Brain microvascular endothelial cell (primary cell): Measurements from ENCODE around the gene PARL.

Source experiments
- DNase-seq: peaks from one replicate; pipeline ENCODE4 v3.0.0-alpha.2; 2020
- H3K27ac ChIP-seq: fragments of 250-450 bp; sonication (Bioruptor Pico); 2 replicates; pipeline ENCODE4 v1.5.1; 2020; ENCODE audit warnings: mild to moderate bottlenecking, moderate library complexity
- H3K27me3 ChIP-seq: fragments of 250-450 bp; sonication (Bioruptor Pico); replicated peaks from 2 replicates; pipeline ENCODE4 v1.5.1; 2020; ENCODE audit warnings: mild to moderate bottlenecking
- H3K36me3 ChIP-seq: fragments of 250-450 bp; sonication (Bioruptor Pico); replicated peaks from 2 replicates; pipeline ENCODE4 v1.5.1; 2020; ENCODE audit warnings: mild to moderate bottlenecking
- H3K4me3 ChIP-seq: 2 replicates; pipeline ENCODE4 v1.5.1; 2011; ENCODE audit warnings: low read depth, mild to moderate bottlenecking, control low read depth, low read length, moderate library complexity
- in situ Hi-C: cut with HindIII; loops from 2 replicates; pipeline ENCODE4 v1.10.0; 2017; ENCODE audit warnings: low sequenced_read_pairs, low pct_ligation_motif_present
- TF ChIP-seq, protein P1 (sequence below): IDR thresholded peaks from 2 replicates; pipeline ENCODE4 v1.5.1; 2011; ENCODE audit warnings: low read depth, mild to moderate bottlenecking, moderate library complexity, low read length, control low read depth, inconsistent platforms; ENCODE audit errors: missing control alignments

Gene PARL

DNA sequence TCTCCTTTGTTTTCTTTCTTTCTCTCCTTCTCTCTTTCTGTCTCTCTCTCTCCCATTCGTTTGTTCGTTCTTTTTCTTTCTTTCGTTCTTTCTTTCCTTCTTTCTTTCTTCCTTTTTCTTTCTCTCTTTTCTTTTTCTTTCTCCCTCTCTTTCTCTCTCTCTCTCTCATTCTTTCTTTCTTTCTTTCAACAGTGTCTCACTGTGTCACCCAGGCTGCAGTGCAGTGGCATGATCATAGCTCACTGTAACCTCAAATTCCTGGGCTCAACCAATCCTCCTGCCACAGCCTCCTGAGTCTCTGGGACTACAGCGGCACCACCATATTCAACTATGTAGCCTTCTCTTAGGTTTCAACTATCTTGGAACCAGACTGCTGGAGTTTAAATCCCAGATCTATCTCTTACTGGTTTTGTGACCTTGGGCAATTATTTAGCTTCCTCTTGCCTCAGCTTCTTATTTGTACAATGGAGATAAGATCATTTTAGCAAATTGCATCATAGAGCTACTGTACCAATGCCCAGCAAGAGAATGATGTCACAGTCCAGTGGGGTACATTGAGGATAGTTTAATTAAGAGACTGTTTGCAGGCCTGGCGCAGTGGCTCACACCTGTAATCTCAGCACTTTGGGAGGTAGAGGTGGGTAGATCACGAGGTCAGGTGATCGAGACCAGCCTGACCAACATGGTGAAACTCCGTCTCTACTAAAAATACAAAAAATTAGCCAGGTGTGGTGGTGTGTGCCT lies 27.3 kb upstream of the PARL start:
- DNase-seq = no peak
- TF ChIP-seq, protein P1, sequence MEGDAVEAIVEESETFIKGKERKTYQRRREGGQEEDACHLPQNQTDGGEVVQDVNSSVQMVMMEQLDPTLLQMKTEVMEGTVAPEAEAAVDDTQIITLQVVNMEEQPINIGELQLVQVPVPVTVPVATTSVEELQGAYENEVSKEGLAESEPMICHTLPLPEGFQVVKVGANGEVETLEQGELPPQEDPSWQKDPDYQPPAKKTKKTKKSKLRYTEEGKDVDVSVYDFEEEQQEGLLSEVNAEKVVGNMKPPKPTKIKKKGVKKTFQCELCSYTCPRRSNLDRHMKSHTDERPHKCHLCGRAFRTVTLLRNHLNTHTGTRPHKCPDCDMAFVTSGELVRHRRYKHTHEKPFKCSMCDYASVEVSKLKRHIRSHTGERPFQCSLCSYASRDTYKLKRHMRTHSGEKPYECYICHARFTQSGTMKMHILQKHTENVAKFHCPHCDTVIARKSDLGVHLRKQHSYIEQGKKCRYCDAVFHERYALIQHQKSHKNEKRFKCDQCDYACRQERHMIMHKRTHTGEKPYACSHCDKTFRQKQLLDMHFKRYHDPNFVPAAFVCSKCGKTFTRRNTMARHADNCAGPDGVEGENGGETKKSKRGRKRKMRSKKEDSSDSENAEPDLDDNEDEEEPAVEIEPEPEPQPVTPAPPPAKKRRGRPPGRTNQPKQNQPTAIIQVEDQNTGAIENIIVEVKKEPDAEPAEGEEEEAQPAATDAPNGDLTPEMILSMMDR = no peak
- Histone ChIP-seq H3K27me3 (no peaks in the 10 kb centered on the region), H3K36me3 (no peaks in the 10 kb centered on the region), H3K4me3 (no peak overlapping the region), H3K27ac (no peak overlapping the region)
- in situ Hi-C loops = no loop called here

DNA sequence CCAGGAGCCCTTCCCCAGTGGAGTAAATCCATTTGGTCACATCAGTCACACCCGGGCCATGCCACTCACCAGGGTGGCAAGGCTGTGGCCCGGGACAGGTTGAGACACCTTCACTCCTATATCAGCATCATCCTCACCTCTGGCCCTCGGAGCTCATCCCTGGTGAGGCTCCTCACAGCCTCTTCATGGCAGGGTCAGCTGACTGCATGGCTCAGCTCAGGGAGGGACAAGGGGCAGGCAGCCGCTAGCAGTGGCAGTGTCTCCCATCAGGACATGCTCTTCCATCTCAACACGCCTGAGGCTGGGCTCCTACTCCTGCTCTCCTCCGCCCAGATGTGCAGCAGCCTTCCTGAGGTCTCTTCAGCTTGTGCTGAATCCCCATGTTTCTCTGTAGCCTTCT lies 26.4 kb upstream of the PARL start:
- no peak for DNase-seq
- in situ Hi-C loops = no loop called here
- no peaks in the 10 kb centered on the region for H3K27me3 ChIP-seq
- H3K36me3 ChIP-seq = no peaks in the 10 kb centered on the region
- H3K27ac ChIP-seq = no peak overlapping the region
- no peak overlapping the region for H3K4me3 ChIP-seq
- TF ChIP-seq, protein P1 = no peak

DNA sequence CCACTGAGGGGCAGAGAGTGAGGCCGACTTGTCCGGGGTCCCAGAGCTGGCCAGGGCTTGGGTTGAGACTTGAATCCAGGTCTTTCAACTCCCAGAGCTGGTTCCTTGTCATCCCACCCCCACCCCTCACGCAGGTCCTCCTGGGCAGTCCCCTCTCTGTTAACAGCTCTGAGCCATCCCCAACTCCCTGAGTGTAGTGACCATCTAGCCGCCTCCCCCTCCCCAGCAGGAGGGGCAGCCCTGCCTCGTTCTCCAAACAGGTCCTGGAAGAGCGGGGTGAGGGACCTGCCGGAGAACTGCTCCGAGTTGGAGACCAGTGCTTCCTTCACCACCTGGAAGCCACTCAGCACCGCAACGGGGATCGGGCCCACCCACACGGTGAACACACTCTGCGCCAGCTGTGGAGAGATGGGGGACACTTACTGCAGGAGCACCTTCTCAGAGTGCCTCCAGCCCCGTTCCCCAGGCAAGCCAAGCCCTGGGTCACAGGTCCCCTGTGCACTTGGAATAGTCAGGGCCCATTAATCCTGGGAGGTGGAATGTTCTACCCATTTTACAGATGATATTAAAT lies 24.4 kb upstream of the PARL start:
- TF ChIP-seq, protein P1 = no peak
- Histone ChIP-seq H3K36me3 (no peaks in the 10 kb centered on the region), H3K4me3 (no peak overlapping the region), H3K27ac (no peak overlapping the region), H3K27me3 (no peaks in the 10 kb centered on the region)
- no peak for DNase-seq
- in situ Hi-C loops = no loop called here

DNA sequence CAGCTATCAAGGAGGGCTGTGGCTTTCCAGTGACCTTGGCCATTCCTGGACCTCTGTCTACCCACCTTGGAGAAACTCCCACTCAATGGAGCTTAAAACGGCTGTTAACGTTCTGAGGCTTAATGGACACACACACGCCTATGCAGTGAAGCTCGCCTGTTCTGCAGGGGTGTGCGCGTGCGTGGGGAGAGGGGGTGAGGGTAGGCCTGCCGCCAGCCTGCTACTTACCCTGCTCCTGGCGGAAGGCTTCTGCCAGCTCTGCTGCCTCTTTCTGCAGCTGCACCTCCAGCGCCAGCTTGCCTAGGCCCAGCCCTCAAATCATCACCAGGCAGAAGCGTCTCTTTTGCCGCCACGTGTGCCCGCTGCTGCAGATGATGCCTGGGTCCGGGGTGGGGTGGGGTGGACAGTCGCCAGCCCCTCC lies 23.2 kb upstream of the PARL start:
- H3K36me3 ChIP-seq = no peaks in the 10 kb centered on the region
- TF ChIP-seq, protein P1 = no peak
- H3K4me3 ChIP-seq = no peak overlapping the region
- in situ Hi-C loops = no loop called here
- H3K27ac ChIP-seq = no peak overlapping the region
- no peaks in the 10 kb centered on the region for H3K27me3 ChIP-seq
- no peak for DNase-seq

DNA sequence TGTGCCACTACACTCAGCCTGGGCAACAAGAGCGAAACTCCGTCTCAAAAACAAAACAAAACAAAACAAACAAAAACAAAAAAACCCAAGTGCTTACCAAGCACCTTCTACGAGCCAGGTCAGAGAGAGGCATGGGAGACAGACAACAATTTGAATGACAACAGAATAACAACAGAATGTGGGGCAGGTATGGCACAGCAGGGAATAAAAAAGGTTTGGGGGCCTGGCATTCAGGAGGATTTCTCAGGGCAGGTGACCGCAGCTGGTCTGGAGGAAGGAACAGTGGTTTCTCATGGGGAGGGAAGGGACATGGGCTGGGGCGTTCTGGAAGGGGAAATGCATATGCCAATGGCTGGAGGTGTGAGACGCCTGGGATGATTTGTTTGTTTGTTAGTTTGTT lies 22.5 kb upstream of the PARL start:
- no peak for DNase-seq
- TF ChIP-seq, protein P1 = no peak
- H3K27ac ChIP-seq = no peak overlapping the region
- no peaks in the 10 kb centered on the region for H3K27me3 ChIP-seq
- no peak overlapping the region for H3K4me3 ChIP-seq
- no peaks in the 10 kb centered on the region for H3K36me3 ChIP-seq
- in situ Hi-C loops = no loop called here
